Endodermal cell (in vitro differentiated cells): ENCODE data around the gene ATXN7L1. TPM values are rescaled to one million over a fixed set of nuclear protein-coding genes. Genes with fewer than 3 reads are reported as not detected.

ENCODE experiments used
- DNase-seq: peaks from one replicate; pipeline ENCODE4 v3.0.0-alpha.2; 2017
- H3K27ac ChIP-seq: 2 replicates; pipeline ENCODE4 v1.5.1; 2013; ENCODE audit warnings: mild to moderate bottlenecking, low read depth, low read length, moderate library complexity
- H3K27me3 ChIP-seq: 2 replicates; pipeline ENCODE4 v1.6.1; 2013; ENCODE audit warnings: mild to moderate bottlenecking, low read length, moderate library complexity; ENCODE audit not compliant: insufficient read depth, control insufficient read depth, poor library complexity, severe bottlenecking
- H3K36me3 ChIP-seq: 2 replicates; pipeline ENCODE4 v1.7.0; 2013; ENCODE audit warnings: mild to moderate bottlenecking, low read length, moderate library complexity; ENCODE audit not compliant: control insufficient read depth, insufficient read depth
- H3K4me1 ChIP-seq: one replicate; pipeline ENCODE4 v1.7.0; 2013; ENCODE audit warnings: low read length; ENCODE audit not compliant: control insufficient read depth, insufficient read depth
- H3K4me3 ChIP-seq: 2 replicates; pipeline ENCODE4 v1.5.1; 2013; ENCODE audit warnings: mild to moderate bottlenecking, low read length, moderate library complexity
- H3K9ac ChIP-seq: 2 replicates; pipeline ENCODE4 v1.6.1; 2013; ENCODE audit warnings: mild to moderate bottlenecking, low read length, moderate library complexity; ENCODE audit not compliant: poor library complexity, severe bottlenecking; ENCODE audit errors: extremely low read depth
- H3K9me3 ChIP-seq: 2 replicates; pipeline ENCODE4 v1.6.1; 2013; ENCODE audit warnings: mild to moderate bottlenecking, low read length, moderate library complexity; ENCODE audit not compliant: control insufficient read depth
- H3K27ac Mint-ChIP-seq: 2 replicates; pipeline ENCODE4 v1.8.0; 2020; ENCODE audit warnings: mixed read lengths
- H3K27me3 Mint-ChIP-seq: 2 replicates; pipeline ENCODE4 v1.8.0; 2021; ENCODE audit warnings: mild to moderate bottlenecking, mixed read lengths; ENCODE audit not compliant: insufficient read depth
- H3K36me3 Mint-ChIP-seq: 2 replicates; pipeline ENCODE4 v1.8.0; 2020; ENCODE audit warnings: low read depth, mixed read lengths
- H3K4me1 Mint-ChIP-seq: 2 replicates; pipeline ENCODE4 v1.8.0; 2020; ENCODE audit warnings: mixed read lengths
- H3K4me3 Mint-ChIP-seq: 2 replicates; pipeline ENCODE4 v1.8.0; 2020; ENCODE audit warnings: mild to moderate bottlenecking, moderate library complexity, mixed read lengths
- H3K9me3 Mint-ChIP-seq: 2 replicates; pipeline ENCODE4 v1.8.0; 2020; ENCODE audit warnings: mild to moderate bottlenecking, mixed read lengths
- CTCF ChIP-seq: fragments of 200-600 bp; sonication (generic); conservative IDR thresholded peaks from 2 replicates; pipeline ENCODE4 v1.5.0; 2021; ENCODE audit warnings: antibody characterized with exemption, mild to moderate bottlenecking
- WGBS, 2 experiments: methylation state at CpG; one replicate each; pipeline versions ENCODE4 v1.1.5 to v1.1.7; 2013; ENCODE audit warnings: missing lambda C conversion rate in 2 of 2, mixed read lengths in 1 of 2; ENCODE audit not compliant: insufficient coverage in 1 of 2, insufficient read length in 1 of 2; 5-methylcytosine and 5-hydroxymethylcytosine counted together
- total RNA-seq, 2 donors: library from RNA; stranded (reverse); fragmentation: NEBNext Ultra II Directional in 1 of 2; extraction: Animal tissue kit (Norgen Biotek cat#: 25700) in 1 of 2; gene quantifications; 2 replicates in 1 of 2; 3 replicates in 1 of 2; pipeline ENCODE4 v1.2.1, GENCODE V29; 2021

ATXN7L1 gene
- total RNA-seq, 2 donors from 2014 or later: 16.9 to 30.4 TPM

- TF ChIP-seq CTCF: no peak
- H3K27me3 Mint-ChIP-seq: no peaks in the 10 kb centered on the region
- H3K4me3 ChIP-seq: peak overlapping the region; percentile 22
- no peaks in the 10 kb centered on the region for H3K36me3 ChIP-seq
- no peak overlapping the region for H3K27ac ChIP-seq
- H3K4me3 Mint-ChIP-seq: peak overlapping the region; percentile 45
- peak overlapping the region; percentile 53 for H3K27ac Mint-ChIP-seq
- peaks cover 63% of the 10 kb centered on the region for H3K4me1 Mint-ChIP-seq
- H3K9ac ChIP-seq: no peak overlapping the region
- H3K4me1 ChIP-seq: peaks cover 8% of the 10 kb centered on the region
- WGBS, 2 experiments: 59 to 70% methylated on average over 16 to 20 of the region's 21 CpGs
- peaks cover 9% of the 10 kb centered on the region for H3K9me3 ChIP-seq
- DNase-seq: peak; percentile 78
- H3K27me3 ChIP-seq: no peaks in the 10 kb centered on the region
- no peaks in the 10 kb centered on the region for H3K9me3 Mint-ChIP-seq
- peaks cover 3% of the 10 kb centered on the region for H3K36me3 Mint-ChIP-seq
These were observed 184.5 kb downstream of the ATXN7L1 start for GRCh38 chr7:105691680-105692564.

- H3K4me3 ChIP-seq: peak overlapping the region; percentile 22
- TF ChIP-seq CTCF: no peak
- H3K27ac ChIP-seq: no peak overlapping the region
- WGBS, 2 experiments: 55 to 57% methylated on average over 17 to 18 of the region's 18 CpGs
- peaks cover 4% of the 10 kb centered on the region for H3K9me3 ChIP-seq
- Mint-ChIP-seq H3K27ac (peak overlapping the region; percentile 53), H3K27me3 (no peaks in the 10 kb centered on the region), H3K4me1 (peaks cover 56% of the 10 kb centered on the region), H3K4me3 (peak overlapping the region; percentile 45), H3K9me3 (no peaks in the 10 kb centered on the region), H3K36me3 (peaks cover 3% of the 10 kb centered on the region)
- H3K9ac ChIP-seq: no peak overlapping the region
- no peaks in the 10 kb centered on the region for H3K27me3 ChIP-seq
- H3K4me1 ChIP-seq: peaks cover 8% of the 10 kb centered on the region
- H3K36me3 ChIP-seq: no peaks in the 10 kb centered on the region
- DNase-seq: peak; percentile 72
These were observed 185.2 kb downstream of the ATXN7L1 start for GRCh38 chr7:105691082-105691679.

GRCh38 chr7:105690325-105690945 lies 186.0 kb downstream of the ATXN7L1 start:
- WGBS, 2 experiments: 82 to 88% methylated on average over 17 of the region's 17 CpGs
- no peak overlapping the region for H3K27ac ChIP-seq
- peak overlapping the region; percentile 53 for H3K27ac Mint-ChIP-seq
- H3K4me1 ChIP-seq: peaks cover 12% of the 10 kb centered on the region
- no peak for TF ChIP-seq CTCF
- peak; percentile 72 for DNase-seq
- no peaks in the 10 kb centered on the region for H3K27me3 Mint-ChIP-seq
- peaks cover 3% of the 10 kb centered on the region for H3K36me3 Mint-ChIP-seq
- H3K4me3 Mint-ChIP-seq: peak overlapping the region; percentile 45
- no peaks in the 10 kb centered on the region for H3K36me3 ChIP-seq
- no peaks in the 10 kb centered on the region for H3K9me3 Mint-ChIP-seq
- H3K9ac ChIP-seq: no peak overlapping the region
- no peak overlapping the region for H3K4me3 ChIP-seq
- no peaks in the 10 kb centered on the region for H3K27me3 ChIP-seq
- H3K9me3 ChIP-seq: no peaks in the 10 kb centered on the region
- H3K4me1 Mint-ChIP-seq: peaks cover 54% of the 10 kb centered on the region
